ENCODE data around the gene RETREG2. TPM values are rescaled to one million over a fixed set of nuclear protein-coding genes. Genes with fewer than 3 reads are reported as not detected.

Gene RETREG2
- total and polyA plus RNA-seq, 5 donors: 22.0 to 47.3 (median 38.6) TPM

GRCh38 chr2:219215871-219216534 is 37.9 kb downstream of the RETREG2 start:
- Histone ChIP-seq H3K4me3 (ENCODE audit: low read length) (no peak overlapping the region), H3K27ac (ENCODE audit: low read length) (no peak overlapping the region), H3K27me3 (ENCODE audit: control insufficient read depth, insufficient read depth) (no peaks in the 10 kb centered on the region), H3K9me3 (ENCODE audit: control insufficient read depth, low read length) (no peaks in the 10 kb centered on the region), H3K4me1 (ENCODE audit: control insufficient read depth, insufficient read depth, low read length) (peaks cover 6% of the 10 kb centered on the region)
- intact Hi-C loops (cut with DNase I): no loop called here
- 94% methylated on average over 27 of the region's 27 CpGs for WGBS
- ATAC-seq: no peak
- DNase-seq: peak in 2 of 3 donors; percentile 60 to 62

- H3K4me3 ChIP-seq (ENCODE audit: low read length): no peak overlapping the region
- WGBS: 91% methylated on average over 6 of the region's 6 CpGs
- ATAC-seq: no peak
- no peak overlapping the region for H3K27ac ChIP-seq (ENCODE audit: low read length)
- no peaks in the 10 kb centered on the region for H3K27me3 ChIP-seq (ENCODE audit: control insufficient read depth, insufficient read depth)
- no peak for DNase-seq
- intact Hi-C loops (cut with DNase I): no loop called here
- H3K9me3 ChIP-seq (ENCODE audit: control insufficient read depth, low read length): no peaks in the 10 kb centered on the region
- peaks cover 6% of the 10 kb centered on the region for H3K4me1 ChIP-seq (ENCODE audit: control insufficient read depth, insufficient read depth, low read length)
Measured at GRCh38 chr2:219216535-219216915, 38.5 kb downstream of the RETREG2 start.

DNA sequence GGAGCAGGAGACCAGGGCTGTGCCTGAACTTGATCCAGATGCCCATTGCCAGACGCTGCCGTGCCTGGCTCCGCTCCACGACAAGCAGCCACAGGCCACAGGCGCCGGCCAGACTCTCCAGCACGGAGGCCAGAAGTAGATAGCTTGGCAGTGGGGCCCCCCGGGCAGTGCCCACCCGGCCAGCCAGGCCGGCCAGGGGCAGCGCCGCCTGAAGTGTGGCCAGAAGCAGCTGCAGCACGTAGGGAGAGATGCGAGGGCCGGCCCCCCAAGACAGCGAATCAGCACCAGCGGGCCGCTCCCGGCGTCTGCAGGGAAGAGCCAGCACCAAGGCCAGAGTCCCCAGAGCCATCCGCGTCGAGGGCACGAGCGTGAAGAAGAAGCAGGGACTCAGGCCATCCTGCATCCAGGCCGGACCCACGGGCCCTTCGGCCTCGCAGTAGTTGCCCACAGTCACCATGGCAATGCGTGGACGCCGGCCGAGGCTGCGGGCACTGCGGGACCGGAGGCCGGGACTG is 40.2 kb downstream of the RETREG2 start:
- DNase-seq (peak; percentile 80 to 92 (median 90)), ATAC-seq (peak; percentile 60 to 69)
- Histone ChIP-seq H3K4me1 (ENCODE audit: control insufficient read depth, insufficient read depth, low read length) (peaks cover 6% of the 10 kb centered on the region), H3K9me3 (ENCODE audit: control insufficient read depth, low read length) (no peaks in the 10 kb centered on the region), H3K4me3 (ENCODE audit: low read length) (peak overlapping the region; percentile 11), H3K27me3 (ENCODE audit: control insufficient read depth, insufficient read depth) (no peaks in the 10 kb centered on the region), H3K27ac (ENCODE audit: low read length) (peak overlapping the region; percentile 79)
- intact Hi-C loops (cut with DNase I): no loop called here
- under 1% methylated on average over 37 of the region's 37 CpGs for WGBS

DNA sequence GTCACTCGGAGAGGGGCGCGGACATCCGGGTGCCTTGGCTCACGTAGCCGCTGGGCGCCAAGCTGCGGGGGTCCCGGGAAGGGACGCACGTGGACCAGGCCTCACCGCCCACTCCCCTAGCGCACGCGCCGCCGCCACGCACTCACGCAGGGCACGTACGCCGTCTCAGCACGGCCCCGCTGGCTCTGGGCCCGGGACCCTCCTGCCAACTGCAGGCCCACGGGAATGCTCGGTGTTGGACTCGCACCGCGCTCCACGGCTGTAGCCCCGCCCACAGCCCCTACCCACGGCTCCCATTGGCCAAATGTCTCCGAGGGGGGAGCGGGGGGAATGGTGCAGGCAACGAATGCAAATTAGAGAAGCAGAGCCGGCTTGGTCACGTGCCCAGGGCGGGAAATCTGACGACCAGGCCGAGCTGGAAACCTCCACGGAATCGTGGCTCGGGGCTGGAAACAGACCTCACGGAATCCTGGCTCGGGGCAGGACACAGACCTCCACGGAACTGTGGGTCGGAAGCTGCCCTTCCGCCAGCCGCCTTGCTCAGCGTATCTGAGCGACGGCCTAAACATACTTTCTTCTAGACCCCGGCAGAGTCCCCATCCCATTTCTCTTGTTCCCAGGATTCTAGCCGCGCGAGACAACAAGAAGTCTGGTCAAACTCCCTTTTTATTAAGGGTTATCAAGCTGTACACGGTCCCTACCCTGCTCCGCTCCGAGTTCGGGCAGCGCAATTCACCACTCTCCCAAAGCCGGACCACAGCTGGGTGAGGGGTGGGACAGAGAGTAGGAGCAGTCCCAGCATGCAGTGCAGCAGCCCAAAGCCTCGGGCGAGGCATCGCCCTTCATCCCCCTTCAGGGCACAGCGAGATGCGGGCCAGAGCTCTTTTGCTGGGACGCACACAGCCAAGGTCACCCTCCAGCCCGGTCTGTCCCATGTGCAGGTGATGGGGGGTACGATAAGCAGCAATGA is 40.9 kb downstream of the RETREG2 start, which contains the start of gene ABCB6:
Gene ABCB6 (minus strand): TSS at position 227 of the 970 bp plus-strand sequence. CDS start 285 bp downstream, outside the sequence.
- peaks cover 6% of the 10 kb centered on the region for H3K4me1 ChIP-seq (ENCODE audit: control insufficient read depth, insufficient read depth, low read length)
- H3K9me3 ChIP-seq (ENCODE audit: control insufficient read depth, low read length): no peaks in the 10 kb centered on the region
- H3K27me3 ChIP-seq (ENCODE audit: control insufficient read depth, insufficient read depth): no peaks in the 10 kb centered on the region
- ATAC-seq: peak; percentile 91
- peak within 1 kb of the TSS; percentile 79 for H3K27ac ChIP-seq (ENCODE audit: low read length)
- DNase-seq: peak; percentile 99 to 100 (median 99)
- intact Hi-C loops (cut with DNase I): no loop called here
- H3K4me3 ChIP-seq (ENCODE audit: low read length): peak within 1 kb of the TSS; percentile 11
- 6% methylated on average over 71 of the region's 71 CpGs for WGBS

DNA sequence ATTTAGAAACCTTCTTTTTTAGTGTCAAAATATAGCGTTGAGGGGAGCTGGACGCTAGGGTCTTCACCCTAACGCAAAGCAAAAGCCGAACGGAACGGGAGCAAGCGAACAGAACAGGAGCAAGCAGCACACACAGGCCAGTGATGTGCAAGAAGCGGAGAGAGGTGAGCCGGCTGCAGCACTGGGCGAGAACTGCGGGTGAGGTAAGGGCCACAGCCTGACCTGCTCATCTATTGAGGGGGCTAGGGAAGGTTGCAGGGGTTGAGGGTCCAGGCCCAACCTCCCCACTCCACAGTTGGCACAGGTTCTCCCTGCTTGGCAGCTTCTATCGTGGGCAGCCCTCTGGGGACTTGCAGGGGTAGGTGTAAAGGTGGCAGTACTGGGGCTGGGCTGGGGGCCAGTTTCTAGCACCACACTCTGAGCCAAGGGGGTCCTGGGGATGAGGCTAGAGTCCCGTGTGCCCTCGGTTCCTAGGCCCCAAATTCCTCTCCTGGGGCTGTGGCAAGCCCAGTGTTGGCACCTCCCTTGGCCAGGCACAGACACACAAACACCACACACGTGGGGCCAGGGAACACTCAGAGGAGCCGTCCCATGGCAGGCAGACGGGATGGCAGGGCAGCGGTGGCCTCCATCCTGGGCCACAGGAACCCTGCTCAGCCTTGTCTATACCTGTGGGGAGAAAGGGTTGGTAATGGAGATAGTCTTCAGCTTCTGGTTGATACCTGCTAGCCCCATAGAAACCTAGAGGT is 41.9 kb downstream of the RETREG2 start:
- intact Hi-C loops (cut with DNase I): no loop called here
- Histone ChIP-seq H3K9me3 (ENCODE audit: control insufficient read depth, low read length) (no peaks in the 10 kb centered on the region), H3K4me1 (ENCODE audit: control insufficient read depth, insufficient read depth, low read length) (peaks cover 6% of the 10 kb centered on the region), H3K27ac (ENCODE audit: low read length) (no peak overlapping the region), H3K4me3 (ENCODE audit: low read length) (no peak overlapping the region), H3K27me3 (ENCODE audit: control insufficient read depth, insufficient read depth) (no peaks in the 10 kb centered on the region)
- DNase-seq (peak in 1 of 3 donors; percentile 60), ATAC-seq (no peak)
- 87% methylated on average over 18 of the region's 18 CpGs for WGBS

DNA sequence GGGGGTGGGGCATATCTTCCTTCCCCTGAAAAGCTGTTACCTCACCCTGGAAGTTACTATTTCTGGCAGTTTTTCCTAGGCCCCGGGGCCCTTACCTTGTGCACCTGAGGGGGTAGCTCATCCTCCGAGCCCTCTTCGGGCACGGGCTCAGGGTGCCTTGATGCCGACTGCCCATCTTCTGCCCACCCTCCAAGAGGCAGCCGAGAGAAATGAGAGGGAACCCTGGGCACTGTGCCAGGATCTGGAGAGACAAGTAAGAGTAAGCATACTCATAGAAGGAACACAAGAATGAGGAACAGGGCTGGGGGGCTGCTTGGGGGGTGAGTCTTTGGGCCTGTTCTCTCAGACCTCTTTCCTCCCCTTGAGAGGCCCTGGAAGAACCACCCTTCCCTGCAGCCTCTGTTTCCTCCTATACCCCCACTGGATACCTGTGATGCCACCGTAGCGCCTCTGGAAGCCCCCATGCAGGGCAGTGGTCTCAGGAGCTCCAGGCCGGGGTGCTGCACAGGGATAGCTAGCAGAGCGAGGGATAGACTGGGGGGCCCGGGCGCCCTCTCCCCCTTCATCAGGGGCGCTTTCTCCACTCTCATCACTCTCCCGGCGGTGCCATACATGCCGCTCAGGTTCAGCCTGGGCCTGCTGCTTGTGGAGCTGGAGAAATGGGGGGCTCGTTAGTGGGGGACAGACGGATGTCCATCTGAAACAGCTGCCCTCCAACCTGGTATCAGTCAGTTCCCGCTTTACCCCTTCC is 42.8 kb downstream of the RETREG2 start:
- ATAC-seq: no peak
- WGBS: 89% methylated on average over 19 of the region's 19 CpGs
- DNase-seq: peak in 2 of 3 donors; percentile 55 to 60
- intact Hi-C loops (cut with DNase I): no loop called here
- Histone ChIP-seq H3K27me3 (ENCODE audit: control insufficient read depth, insufficient read depth) (no peaks in the 10 kb centered on the region), H3K27ac (ENCODE audit: low read length) (no peak overlapping the region), H3K4me1 (ENCODE audit: control insufficient read depth, insufficient read depth, low read length) (peaks cover 6% of the 10 kb centered on the region), H3K9me3 (ENCODE audit: control insufficient read depth, low read length) (no peaks in the 10 kb centered on the region), H3K4me3 (ENCODE audit: low read length) (no peak overlapping the region)

- H3K27ac ChIP-seq (ENCODE audit: low read length): no peak overlapping the region
- peaks cover 6% of the 10 kb centered on the region for H3K4me1 ChIP-seq (ENCODE audit: control insufficient read depth, insufficient read depth, low read length)
- 92% methylated on average over 16 of the region's 16 CpGs for WGBS
- H3K9me3 ChIP-seq (ENCODE audit: control insufficient read depth, low read length): no peaks in the 10 kb centered on the region
- DNase-seq (peak in 1 of 3 donors; percentile 44), ATAC-seq (no peak)
- no peak overlapping the region for H3K4me3 ChIP-seq (ENCODE audit: low read length)
- no peaks in the 10 kb centered on the region for H3K27me3 ChIP-seq (ENCODE audit: control insufficient read depth, insufficient read depth)
- intact Hi-C loops (cut with DNase I): no loop called here
Measured at GRCh38 chr2:219221957-219222518, 44.0 kb downstream of the RETREG2 start.

GRCh38 chr2:219223831-219224610 is 45.9 kb downstream of the RETREG2 start:
- intact Hi-C loops (cut with DNase I): no loop called here
- no peak overlapping the region for H3K27ac ChIP-seq (ENCODE audit: low read length)
- DNase-seq (no peak), ATAC-seq (no peak)
- 91% methylated on average over 31 of the region's 31 CpGs for WGBS
- H3K4me3 ChIP-seq (ENCODE audit: low read length): no peak overlapping the region
- peaks cover 15% of the 10 kb centered on the region for H3K4me1 ChIP-seq (ENCODE audit: control insufficient read depth, insufficient read depth, low read length)
- H3K9me3 ChIP-seq (ENCODE audit: control insufficient read depth, low read length): no peaks in the 10 kb centered on the region
- H3K27me3 ChIP-seq (ENCODE audit: control insufficient read depth, insufficient read depth): no peaks in the 10 kb centered on the region

DNA sequence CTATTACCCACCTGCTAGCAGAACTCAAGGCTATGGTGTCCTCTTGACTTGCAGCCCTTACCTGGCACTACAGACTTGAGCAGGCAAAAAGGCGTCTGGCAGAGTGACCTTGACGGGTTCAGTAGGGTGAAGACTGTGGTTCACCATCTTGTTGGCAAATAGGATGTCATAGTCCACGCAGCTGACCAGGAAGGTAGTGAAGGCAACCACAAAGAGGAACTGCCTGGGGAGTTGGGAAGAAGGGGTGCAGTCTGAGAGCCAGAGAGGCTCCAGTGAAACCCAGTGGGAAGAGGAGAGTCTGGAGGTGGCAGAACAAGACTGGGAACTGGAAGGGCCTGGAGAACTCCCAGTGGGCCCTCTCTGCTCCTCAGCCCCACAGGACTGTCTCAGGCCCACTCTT is 47.3 kb downstream of the RETREG2 start:
- Histone ChIP-seq H3K4me3 (ENCODE audit: low read length) (no peak overlapping the region), H3K27me3 (ENCODE audit: control insufficient read depth, insufficient read depth) (no peaks in the 10 kb centered on the region), H3K4me1 (ENCODE audit: control insufficient read depth, insufficient read depth, low read length) (peaks cover 9% of the 10 kb centered on the region), H3K9me3 (ENCODE audit: control insufficient read depth, low read length) (no peaks in the 10 kb centered on the region), H3K27ac (ENCODE audit: low read length) (no peak overlapping the region)
- intact Hi-C loops (cut with DNase I): no loop called here
- WGBS: 87% methylated on average over 3 of the region's 3 CpGs
- DNase-seq (no peak), ATAC-seq (no peak)

Measured in right cardiac atrium (tissue), 5 donors.